Activated T-cell treated with anti-CD3 and anti-CD28 coated beads for 24 hours (primary cell): ENCODE data around the gene DAAM2.

ENCODE experiments used
- DNase-seq: peaks from one replicate; pipeline ENCODE4 v3.0.0-alpha.2; 2020; ENCODE audit warnings: low read depth

DAAM2 gene

DNA sequence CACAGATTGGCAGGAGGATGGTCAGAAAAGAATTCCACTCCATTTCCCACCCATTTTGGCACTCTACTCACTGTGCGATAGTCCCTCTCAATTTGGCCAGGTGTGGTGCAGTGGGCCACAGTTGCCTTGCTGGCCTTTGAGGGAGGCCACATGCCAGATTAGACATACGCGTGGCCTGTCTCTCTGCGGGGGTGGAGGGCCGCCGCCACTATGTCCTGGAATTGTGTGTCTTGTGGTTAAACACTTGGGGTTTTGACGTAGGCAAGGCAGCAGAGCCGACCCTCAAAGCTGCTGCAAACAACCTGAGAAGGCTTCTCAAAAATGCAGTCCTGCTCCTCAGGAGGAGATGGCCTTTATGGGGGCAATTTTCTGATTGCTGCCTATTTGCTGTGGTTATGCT, 4.9 kb upstream of the DAAM2 start:
- no peak for DNase-seq

DNA sequence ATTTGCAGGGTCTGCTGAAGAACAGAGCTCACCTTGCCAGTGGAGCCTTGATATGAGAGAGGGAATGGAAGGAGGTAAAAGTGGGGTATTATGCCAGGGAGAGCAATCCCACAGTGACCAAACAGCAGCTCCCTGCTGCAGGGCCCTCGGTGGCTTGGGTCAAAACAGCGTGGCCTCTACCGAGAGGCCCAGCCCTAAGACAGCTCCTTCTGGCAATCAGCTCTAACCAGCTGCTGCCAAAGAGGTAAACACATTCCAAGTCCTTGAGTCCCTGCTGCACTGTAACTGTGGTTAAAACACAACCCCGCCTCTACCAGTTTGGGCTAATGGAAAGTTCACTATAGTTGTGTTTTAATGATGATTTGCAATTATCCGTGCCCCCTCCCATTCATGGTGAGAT, 1.4 kb upstream of the DAAM2 start:
- no peak for DNase-seq

- DNase-seq, result no peak
Measured at GRCh38 chr6:39791311-39791710, 865 bp upstream of the DAAM2 start.

DNA sequence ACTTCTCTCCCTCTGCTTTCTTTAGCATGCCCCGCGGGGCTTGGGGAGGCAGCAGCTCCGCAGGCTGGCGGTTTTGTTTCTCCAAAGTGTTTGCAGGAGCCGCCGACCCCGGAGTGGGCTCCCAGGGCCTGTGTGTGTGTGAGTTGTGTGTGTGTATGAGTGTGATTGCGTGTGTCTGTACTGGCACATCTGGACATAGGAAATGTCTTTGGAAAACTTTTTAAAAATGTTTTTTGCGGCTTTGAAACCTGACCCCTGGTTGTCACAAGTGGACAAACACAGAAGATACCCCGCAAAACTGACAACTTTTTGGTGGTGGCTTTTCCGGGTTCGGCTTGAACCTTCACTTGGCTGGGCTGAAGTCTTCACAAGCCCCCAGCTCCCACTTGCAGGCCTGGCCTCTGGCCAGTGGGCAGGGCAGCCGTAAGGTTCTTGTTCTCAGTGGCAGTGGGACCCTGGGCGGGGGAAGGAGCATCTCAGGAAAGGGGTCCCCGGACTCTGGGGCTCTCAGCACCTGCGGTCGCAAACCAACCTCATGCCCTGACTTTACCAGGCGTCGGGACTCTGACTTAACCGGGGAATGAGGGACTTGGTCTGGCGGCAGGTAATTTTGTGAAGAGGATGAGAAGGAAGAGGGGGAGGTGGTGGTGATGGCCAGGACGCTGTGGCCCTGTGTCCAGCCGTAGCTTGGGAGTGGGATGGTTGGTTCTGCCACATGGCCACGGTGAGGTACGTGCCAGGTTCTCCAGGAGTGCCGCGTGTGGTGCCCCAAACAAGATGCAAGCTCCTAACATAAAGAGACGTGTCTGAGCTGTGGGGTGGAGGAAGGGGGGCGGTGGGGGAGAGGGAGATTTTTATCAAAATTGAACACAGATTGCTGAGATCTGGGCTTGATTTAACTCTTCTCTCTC, 619 bp downstream of the DAAM2 start:
- DNase-seq, result no peak

DNA sequence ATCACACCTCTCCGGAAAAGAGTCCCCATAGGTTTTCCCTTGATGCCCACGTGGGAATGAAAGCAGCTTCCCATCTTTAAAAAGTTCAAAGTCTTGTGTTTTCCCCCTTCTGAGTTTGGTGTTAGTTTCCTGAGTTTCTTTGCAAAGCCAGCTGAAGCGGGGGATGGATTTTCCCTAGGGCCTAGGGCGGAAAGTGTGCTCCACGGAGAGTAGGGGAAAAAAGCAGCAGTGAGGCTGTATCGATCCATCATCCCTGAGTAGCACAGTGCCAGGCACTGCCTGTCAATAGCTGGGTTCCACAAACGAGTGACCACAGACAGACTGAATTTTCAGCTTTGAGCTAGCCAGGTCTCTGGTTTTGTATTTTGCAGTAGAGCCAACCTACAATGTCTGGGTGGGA, 1.3 kb downstream of the DAAM2 start:
- no peak for DNase-seq

- no peak for DNase-seq
Measured at GRCh38 chr6:39794231-39794630, 2.1 kb downstream of the DAAM2 start.

GRCh38 chr6:39797751-39798150, 5.6 kb downstream of the DAAM2 start:
- DNase-seq, result no peak

DNA sequence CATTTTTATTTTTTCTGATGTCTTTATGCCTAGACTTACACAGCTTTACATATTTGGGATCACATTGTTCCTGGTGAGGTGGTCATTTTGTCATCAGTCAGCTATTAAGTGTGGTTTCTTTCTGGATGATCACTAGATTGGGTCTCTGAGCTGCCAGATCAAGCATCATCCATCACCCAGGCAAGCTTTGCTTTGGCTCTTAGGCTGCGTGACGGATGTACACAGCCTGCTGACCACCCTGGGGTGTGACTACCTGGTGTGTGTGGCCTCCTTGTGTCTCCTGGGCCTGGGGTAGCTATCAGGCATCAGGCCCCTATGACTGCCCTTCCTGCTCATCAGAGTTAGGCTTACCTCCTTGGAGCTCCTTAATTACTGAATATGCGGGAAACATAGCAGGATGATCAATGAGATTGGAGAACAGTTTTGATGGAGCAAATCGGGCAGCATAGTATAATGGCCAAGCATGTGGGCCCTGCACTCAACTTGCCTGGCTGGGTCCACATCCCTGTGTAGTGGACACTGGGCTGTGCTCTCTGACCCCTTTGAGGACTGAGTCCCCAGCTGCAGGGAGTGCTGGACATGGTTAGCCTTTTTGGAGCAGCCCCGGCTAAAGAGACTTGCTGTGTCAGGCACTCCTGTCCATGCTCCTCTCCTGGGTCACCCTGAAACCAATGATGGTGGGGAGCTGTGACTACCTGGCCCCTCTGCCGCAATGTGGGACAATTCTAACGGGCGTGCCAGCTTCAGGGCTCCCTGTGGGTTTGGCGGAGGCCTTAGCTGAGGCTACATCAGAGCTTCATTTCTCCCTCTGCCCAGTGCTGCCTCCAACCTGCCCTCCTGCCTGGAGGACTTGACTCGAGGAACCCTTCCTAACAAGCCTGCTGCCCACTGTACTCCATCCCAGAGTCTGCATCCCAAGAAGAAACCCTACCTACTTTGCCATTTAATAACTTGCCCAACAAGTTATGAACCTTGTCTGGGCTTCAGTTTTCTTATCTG, 8.2 kb downstream of the DAAM2 start:
- DNase-seq, result no peak

DNA sequence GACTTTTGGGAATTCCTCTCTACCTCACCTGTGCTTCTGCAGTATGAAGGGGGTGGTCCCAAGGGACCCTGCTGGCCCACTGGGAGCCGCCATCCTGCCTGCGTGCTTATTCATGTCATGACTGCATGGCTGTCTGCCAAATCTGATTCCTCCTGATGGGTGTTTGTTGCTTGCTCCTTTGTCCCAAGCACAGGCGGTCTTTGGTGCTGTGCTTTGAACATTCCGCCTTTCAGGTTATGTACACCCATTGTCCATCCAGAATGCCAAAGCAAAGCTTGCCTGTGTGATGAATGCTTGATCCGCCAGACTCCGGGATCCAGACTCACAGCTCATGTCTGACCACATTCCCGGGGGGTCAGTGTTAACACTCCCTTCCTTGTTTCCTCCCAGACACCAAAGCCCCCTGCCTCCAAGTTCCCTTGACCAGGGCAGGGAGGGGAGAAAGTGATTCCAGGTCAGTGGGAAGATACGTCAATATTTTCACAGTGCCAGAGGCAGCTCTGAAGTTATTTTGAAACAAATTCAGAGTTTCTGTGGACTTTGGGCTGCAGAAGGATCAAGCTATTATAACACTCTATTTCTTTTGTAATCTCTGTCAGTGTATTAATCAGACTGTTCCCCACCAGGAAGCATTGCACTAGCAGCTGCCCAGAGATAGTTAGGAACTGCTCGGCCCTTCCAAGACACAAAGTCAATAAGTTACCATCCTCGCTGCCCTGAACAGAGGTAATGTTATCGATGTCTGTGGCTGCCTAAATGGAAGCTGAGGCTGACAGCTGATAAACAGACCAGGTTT, 9.5 kb downstream of the DAAM2 start:
- no peak for DNase-seq

GRCh38 chr6:39803872-39804271, 11.7 kb downstream of the DAAM2 start:
- DNase-seq, result no peak

GRCh38 chr6:39804466-39805065, 12.4 kb downstream of the DAAM2 start:
- no peak for DNase-seq

DNA sequence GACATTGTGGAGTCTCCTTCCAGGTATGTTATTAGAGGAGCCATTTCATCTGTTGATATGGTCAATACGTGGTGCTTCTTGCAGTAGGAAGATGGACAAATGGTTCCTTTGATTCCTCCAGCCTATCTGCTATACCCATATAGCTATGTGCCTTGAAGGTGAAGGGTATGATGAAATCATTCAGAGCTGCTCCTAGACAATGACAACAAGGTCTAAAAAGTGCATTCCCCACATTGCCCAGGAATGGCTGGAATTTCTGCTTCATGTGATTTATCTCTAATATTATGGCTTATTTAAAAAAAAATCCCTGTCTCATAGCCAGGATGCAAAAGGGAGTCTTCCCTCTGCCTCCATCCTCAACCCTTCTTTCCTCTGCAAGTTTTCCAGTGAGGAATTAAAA, 14.1 kb downstream of the DAAM2 start:
- DNase-seq, result no peak

DNA sequence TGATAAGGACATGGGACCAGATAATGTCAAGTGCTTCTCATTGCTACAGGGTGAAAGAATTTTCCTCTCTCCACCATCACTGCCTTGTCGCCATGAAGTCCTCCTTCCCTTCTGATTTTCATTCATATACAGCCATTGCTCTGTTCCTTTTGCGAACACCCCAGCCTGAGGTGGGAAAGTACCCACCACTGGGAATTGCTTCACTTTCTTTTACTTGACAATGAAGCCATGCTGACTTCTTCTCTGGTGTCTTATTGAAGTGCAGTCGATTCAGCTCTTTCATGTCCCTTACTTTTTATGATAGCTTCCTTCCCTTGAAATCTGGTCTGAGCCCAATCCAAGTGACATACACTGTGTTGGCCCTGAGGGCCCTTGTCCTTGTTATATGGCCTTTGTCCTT, 16.2 kb downstream of the DAAM2 start:
- no peak for DNase-seq

GRCh38 chr6:39808964-39809363, 16.8 kb downstream of the DAAM2 start:
- DNase-seq, result no peak

GRCh38 chr6:39811835-39812345, 19.7 kb downstream of the DAAM2 start:
- DNase-seq, result no peak

DNA sequence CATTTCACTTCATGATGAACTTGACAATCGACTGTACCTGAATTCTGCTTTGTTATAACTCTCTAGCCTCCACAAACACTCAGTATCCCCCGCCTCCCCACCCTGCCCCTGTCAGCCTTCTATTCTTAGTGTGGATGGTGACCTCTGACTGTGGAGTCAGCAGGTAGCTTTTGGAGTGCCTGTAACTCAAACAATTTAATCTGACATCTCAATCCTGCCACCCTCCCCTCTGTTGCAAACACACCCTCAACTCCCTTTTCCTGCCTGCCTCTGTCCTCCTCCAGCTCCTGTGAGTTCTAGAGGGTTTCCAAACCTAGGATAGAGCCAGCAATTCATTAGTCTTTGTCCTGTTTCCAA, 20.3 kb downstream of the DAAM2 start:
- DNase-seq, result no peak

GRCh38 chr6:39812853-39813533, 20.8 kb downstream of the DAAM2 start:
- DNase-seq, result no peak

GRCh38 chr6:39814236-39814635, 22.1 kb downstream of the DAAM2 start:
- DNase-seq, result no peak

DNA sequence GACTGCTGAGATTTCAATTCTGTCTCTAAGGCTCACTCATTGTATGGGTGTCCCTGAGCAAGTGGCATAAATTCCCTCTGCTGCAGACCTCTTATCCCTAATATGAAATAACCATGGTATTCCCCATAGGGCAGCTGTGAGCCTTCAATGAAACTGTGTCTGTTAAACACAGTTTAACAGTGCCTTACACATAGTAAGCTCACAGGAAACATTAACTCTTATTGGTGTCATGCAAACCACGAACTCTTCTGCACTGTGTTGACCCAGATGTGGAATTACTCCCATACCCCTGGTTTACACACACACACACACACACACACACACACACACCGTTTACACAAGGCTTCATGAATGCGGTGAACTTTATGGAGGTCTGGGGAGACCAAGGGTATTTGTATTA, 23.2 kb downstream of the DAAM2 start:
- DNase-seq, result no peak

- no peak for DNase-seq
Measured at GRCh38 chr6:39816747-39817146, 24.6 kb downstream of the DAAM2 start.

DNA sequence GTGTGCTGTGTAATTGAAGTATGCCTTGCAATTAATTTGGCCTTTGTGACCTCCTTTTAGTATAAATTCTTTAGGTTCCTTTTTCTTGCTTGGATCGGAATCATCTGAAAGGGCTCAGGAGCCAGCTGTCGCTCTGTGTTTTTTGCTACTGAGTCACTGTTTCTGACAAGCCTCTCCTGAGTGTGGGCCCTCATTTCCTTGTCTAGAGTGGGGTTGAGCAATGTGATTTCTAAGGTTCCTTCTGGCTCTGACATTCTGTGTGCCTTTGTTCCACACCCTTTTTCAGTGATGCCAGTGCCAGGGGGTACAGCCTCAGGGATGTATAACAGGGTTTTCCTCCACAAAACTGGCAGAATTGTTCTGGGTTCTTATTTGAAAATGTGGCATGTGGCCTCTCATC, 26.5 kb downstream of the DAAM2 start:
- no peak for DNase-seq
